ENCODE measurements around the gene THSD7A. TPM values are rescaled to one million over a fixed set of nuclear protein-coding genes. Genes with fewer than 3 reads are reported as not detected.

Gene THSD7A
- total RNA-seq, 1 experiment from 2014 or later: 0.68 TPM

DNA sequence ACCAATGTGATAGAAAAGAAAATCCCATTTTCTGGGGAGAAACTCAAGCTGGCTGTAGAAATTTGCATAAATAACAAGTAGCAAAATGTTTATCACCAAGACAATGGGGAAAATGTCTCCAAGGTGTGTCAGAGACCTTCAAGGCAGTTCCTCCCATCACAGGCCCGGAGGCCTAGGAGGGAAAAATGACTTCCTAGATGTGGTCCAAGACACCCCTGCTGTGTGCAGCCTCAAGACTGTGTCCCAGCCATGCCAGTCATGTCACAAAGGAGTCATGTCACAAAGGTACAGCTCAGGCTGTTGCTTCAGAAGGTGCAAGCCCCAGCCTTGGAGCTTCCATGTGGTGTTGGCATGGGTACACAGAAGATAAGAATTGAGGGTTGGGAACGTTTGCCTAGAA is 33.7 kb upstream of the THSD7A start (continued):
- TF ChIP-seq NR2C2 (CRISPR knock-in tag; IDR thresholded peaks at IDR 0.05): no peak
- no peak for TF ChIP-seq NR3C1 (CRISPR knock-in tag; conservative IDR thresholded peaks at IDR 0.05; ENCODE audit: low read depth)

DNA sequence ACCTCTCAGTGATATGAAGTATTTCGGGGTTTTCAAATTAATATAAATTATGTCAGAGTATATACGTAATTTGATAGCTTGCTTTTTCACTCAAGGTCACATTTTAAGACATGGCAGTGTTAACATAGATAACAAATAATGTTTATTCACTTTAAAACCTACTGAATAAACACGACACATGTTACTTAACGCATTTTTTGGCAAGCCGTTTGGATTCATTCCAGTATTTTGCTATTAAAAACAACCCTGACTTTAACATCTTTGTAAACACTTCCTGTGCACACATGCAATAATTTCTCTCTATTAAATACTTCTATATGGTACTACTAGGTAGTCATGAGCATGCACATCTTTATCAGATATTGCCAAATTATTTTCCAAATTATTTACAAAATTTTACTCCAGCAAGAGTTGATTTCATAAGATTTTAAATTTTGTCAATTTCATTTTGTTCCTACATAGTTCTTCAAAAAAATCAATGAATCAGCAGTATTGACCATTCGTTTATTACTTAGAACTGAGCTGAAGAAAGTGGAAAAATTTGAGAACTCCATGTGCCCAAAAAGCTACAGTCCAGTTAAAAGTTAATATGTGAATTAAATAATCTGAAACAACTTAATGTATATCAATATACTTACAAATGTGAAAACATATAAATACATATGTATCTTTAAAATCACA is 26.8 kb upstream of the THSD7A start:
- no peak for DNase-seq (ENCODE audit: low spot score)
- Mint-ChIP-seq H3K4me1 (no peaks in the 10 kb centered on the region), H3K9me3 (peaks cover 20% of the 10 kb centered on the region), H3K27ac (no peak overlapping the region), H3K36me3 (peaks cover 5% of the 10 kb centered on the region; the same call in 1 of the 2 replicates), H3K4me3 (no peak overlapping the region), H3K27me3 (ENCODE audit: low read depth) (no peaks in the 10 kb centered on the region)
- TF ChIP-seq NFYB (CRISPR knock-in tag; conservative IDR thresholded peaks at IDR 0.05; ENCODE audit: low read depth) (no peak), SOX15 (CRISPR knock-in tag; IDR thresholded peaks at IDR 0.05) (no peak), NFATC4 (CRISPR knock-in tag; IDR thresholded peaks at IDR 0.05) (no peak), ESRRA (CRISPR knock-in tag; IDR thresholded peaks at IDR 0.05; ENCODE audit: borderline replicate concordance) (no peak), ZNF219 (CRISPR knock-in tag; IDR thresholded peaks at IDR 0.05; ENCODE audit: borderline replicate concordance) (no peak), SMAD3 (CRISPR knock-in tag; IDR thresholded peaks at IDR 0.05; ENCODE audit: borderline replicate concordance) (no peak), SP1 (CRISPR knock-in tag; conservative IDR thresholded peaks at IDR 0.05) (no peak), ZNF317 (CRISPR knock-in tag; IDR thresholded peaks at IDR 0.05; ENCODE audit: borderline replicate concordance, low read depth) (no peak), NR2C2 (CRISPR knock-in tag; IDR thresholded peaks at IDR 0.05) (no peak), ZNF263 (CRISPR knock-in tag; IDR thresholded peaks at IDR 0.05; ENCODE audit: low read depth) (no peak), ELF4 (CRISPR knock-in tag; IDR thresholded peaks at IDR 0.05; ENCODE audit: low read depth) (no peak), FOXJ3 (CRISPR knock-in tag; IDR thresholded peaks at IDR 0.05; ENCODE audit: borderline replicate concordance) (no peak)
- TF ChIP-seq, protein P1, sequence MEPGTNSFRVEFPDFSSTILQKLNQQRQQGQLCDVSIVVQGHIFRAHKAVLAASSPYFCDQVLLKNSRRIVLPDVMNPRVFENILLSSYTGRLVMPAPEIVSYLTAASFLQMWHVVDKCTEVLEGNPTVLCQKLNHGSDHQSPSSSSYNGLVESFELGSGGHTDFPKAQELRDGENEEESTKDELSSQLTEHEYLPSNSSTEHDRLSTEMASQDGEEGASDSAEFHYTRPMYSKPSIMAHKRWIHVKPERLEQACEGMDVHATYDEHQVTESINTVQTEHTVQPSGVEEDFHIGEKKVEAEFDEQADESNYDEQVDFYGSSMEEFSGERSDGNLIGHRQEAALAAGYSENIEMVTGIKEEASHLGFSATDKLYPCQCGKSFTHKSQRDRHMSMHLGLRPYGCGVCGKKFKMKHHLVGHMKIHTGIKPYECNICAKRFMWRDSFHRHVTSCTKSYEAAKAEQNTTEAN (CRISPR knock-in tag; IDR thresholded peaks at IDR 0.05): no peak
- TF ChIP-seq, protein P2, sequence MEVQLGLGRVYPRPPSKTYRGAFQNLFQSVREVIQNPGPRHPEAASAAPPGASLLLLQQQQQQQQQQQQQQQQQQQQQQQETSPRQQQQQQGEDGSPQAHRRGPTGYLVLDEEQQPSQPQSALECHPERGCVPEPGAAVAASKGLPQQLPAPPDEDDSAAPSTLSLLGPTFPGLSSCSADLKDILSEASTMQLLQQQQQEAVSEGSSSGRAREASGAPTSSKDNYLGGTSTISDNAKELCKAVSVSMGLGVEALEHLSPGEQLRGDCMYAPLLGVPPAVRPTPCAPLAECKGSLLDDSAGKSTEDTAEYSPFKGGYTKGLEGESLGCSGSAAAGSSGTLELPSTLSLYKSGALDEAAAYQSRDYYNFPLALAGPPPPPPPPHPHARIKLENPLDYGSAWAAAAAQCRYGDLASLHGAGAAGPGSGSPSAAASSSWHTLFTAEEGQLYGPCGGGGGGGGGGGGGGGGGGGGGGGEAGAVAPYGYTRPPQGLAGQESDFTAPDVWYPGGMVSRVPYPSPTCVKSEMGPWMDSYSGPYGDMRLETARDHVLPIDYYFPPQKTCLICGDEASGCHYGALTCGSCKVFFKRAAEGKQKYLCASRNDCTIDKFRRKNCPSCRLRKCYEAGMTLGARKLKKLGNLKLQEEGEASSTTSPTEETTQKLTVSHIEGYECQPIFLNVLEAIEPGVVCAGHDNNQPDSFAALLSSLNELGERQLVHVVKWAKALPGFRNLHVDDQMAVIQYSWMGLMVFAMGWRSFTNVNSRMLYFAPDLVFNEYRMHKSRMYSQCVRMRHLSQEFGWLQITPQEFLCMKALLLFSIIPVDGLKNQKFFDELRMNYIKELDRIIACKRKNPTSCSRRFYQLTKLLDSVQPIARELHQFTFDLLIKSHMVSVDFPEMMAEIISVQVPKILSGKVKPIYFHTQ (CRISPR knock-in tag; IDR thresholded peaks at IDR 0.05): no peak
- TF ChIP-seq, protein P3, sequence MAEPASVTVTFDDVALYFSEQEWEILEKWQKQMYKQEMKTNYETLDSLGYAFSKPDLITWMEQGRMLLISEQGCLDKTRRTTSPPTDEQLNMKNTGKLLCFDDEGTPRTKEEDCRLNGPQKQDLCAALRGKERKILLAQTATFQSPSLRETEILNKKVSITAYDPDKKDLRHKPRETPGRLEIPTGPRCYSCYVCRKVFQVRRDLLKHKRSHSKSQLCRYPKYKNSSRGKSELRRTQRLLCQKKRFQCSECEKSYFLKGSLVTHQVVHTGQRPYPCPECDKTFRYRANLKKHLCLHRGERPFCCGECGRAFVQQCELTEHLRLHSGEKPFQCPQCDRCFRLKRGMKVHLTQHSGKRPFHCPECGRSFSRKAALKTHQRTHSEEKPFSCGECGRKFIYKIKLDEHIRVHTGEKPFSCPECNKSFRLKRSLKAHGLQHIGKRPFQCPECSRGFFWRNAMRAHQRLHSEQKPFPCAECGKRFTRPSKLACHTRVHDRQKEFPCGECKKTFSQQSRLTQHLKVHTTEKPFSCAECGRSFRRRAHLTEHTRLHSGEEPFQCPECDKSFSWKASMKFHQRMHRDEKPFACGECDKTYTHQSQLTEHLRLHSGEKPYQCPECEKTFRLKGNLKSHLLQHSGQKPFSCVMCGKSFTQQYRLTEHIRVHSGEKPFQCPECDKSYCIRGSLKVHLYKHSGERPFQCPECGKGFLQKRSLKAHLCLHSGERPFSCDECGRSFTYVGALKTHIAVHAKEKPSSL (CRISPR knock-in tag; conservative IDR thresholded peaks at IDR 0.05): no peak
- TF ChIP-seq, protein P4, sequence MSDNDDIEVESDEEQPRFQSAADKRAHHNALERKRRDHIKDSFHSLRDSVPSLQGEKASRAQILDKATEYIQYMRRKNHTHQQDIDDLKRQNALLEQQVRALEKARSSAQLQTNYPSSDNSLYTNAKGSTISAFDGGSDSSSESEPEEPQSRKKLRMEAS (CRISPR knock-in tag; IDR thresholded peaks at IDR 0.05): no peak
- TF ChIP-seq, protein P5, sequence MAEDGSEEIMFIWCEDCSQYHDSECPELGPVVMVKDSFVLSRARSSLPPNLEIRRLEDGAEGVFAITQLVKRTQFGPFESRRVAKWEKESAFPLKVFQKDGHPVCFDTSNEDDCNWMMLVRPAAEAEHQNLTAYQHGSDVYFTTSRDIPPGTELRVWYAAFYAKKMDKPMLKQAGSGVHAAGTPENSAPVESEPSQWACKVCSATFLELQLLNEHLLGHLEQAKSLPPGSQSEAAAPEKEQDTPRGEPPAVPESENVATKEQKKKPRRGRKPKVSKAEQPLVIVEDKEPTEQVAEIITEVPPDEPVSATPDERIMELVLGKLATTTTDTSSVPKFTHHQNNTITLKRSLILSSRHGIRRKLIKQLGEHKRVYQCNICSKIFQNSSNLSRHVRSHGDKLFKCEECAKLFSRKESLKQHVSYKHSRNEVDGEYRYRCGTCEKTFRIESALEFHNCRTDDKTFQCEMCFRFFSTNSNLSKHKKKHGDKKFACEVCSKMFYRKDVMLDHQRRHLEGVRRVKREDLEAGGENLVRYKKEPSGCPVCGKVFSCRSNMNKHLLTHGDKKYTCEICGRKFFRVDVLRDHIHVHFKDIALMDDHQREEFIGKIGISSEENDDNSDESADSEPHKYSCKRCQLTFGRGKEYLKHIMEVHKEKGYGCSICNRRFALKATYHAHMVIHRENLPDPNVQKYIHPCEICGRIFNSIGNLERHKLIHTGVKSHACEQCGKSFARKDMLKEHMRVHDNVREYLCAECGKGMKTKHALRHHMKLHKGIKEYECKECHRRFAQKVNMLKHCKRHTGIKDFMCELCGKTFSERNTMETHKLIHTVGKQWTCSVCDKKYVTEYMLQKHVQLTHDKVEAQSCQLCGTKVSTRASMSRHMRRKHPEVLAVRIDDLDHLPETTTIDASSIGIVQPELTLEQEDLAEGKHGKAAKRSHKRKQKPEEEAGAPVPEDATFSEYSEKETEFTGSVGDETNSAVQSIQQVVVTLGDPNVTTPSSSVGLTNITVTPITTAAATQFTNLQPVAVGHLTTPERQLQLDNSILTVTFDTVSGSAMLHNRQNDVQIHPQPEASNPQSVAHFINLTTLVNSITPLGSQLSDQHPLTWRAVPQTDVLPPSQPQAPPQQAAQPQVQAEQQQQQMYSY (CRISPR knock-in tag; IDR thresholded peaks at IDR 0.05): no peak
- ChIA-PET POLR2A (no interaction called here), CTCF (no interaction called here)
- no peak for ATAC-seq
